ENCODE results near the gene LY86.

Gene LY86

GRCh38 chr6:6619021-6619794 lies 30.7 kb downstream of the LY86 start:
- in situ Hi-C loops (cut with MboI; ENCODE audit: low sequenced_read_pairs): no loop called here

- in situ Hi-C loops (cut with MboI; ENCODE audit: low sequenced_read_pairs): no loop called here
These were observed 32.4 kb downstream of the LY86 start for GRCh38 chr6:6620766-6621425.

- in situ Hi-C loops (cut with MboI; ENCODE audit: low sequenced_read_pairs): no loop called here
These were observed 34.0 kb downstream of the LY86 start for GRCh38 chr6:6622501-6622900.

- in situ Hi-C loops (cut with MboI; ENCODE audit: low sequenced_read_pairs): no loop called here
These were observed 35.0 kb downstream of the LY86 start for GRCh38 chr6:6623553-6623952.

GRCh38 chr6:6624269-6624990 lies 35.9 kb downstream of the LY86 start:
- in situ Hi-C loops (cut with MboI; ENCODE audit: low sequenced_read_pairs): no loop called here

GRCh38 chr6:6626187-6626586 lies 37.7 kb downstream of the LY86 start:
- in situ Hi-C loops (cut with MboI; ENCODE audit: low sequenced_read_pairs): no loop called here

GRCh38 chr6:6629402-6629801 lies 40.9 kb downstream of the LY86 start:
- in situ Hi-C loops (cut with MboI; ENCODE audit: low sequenced_read_pairs): no loop called here

- in situ Hi-C loops (cut with MboI; ENCODE audit: low sequenced_read_pairs): no loop called here
These were observed 42.5 kb downstream of the LY86 start for GRCh38 chr6:6631053-6631452.

GRCh38 chr6:6631534-6632276 lies 43.2 kb downstream of the LY86 start:
- in situ Hi-C loops (cut with MboI; ENCODE audit: low sequenced_read_pairs): no loop called here

- in situ Hi-C loops (cut with MboI; ENCODE audit: low sequenced_read_pairs): no loop called here
These were observed 45.6 kb downstream of the LY86 start for GRCh38 chr6:6633898-6634734.

GRCh38 chr6:6634735-6635075 lies 46.2 kb downstream of the LY86 start:
- in situ Hi-C loops (cut with MboI; ENCODE audit: low sequenced_read_pairs): no loop called here

GRCh38 chr6:6635291-6635690 lies 46.8 kb downstream of the LY86 start:
- in situ Hi-C loops (cut with MboI; ENCODE audit: low sequenced_read_pairs): no loop called here

GRCh38 chr6:6635869-6636268 lies 47.3 kb downstream of the LY86 start:
- in situ Hi-C loops (cut with MboI; ENCODE audit: low sequenced_read_pairs): no loop called here

- in situ Hi-C loops (cut with MboI; ENCODE audit: low sequenced_read_pairs): no loop called here
These were observed 51.1 kb downstream of the LY86 start for GRCh38 chr6:6639572-6639971.

GRCh38 chr6:6640926-6641325 lies 52.4 kb downstream of the LY86 start:
- in situ Hi-C loops (cut with MboI; ENCODE audit: low sequenced_read_pairs): no loop called here

- in situ Hi-C loops (cut with MboI; ENCODE audit: low sequenced_read_pairs): no loop called here
These were observed 54.9 kb downstream of the LY86 start for GRCh38 chr6:6643398-6643797.

- in situ Hi-C loops (cut with MboI; ENCODE audit: low sequenced_read_pairs): no loop called here
These were observed 56.9 kb downstream of the LY86 start for GRCh38 chr6:6645261-6645917.

GRCh38 chr6:6646384-6646783 lies 57.9 kb downstream of the LY86 start:
- in situ Hi-C loops (cut with MboI; ENCODE audit: low sequenced_read_pairs): no loop called here

GRCh38 chr6:6646859-6647258 lies 58.3 kb downstream of the LY86 start:
- in situ Hi-C loops (cut with MboI; ENCODE audit: low sequenced_read_pairs): no loop called here

Measured in HL-60/S4 treated with retinoic acid at 250 ng/mL for 4 days and 3 days (cell line).